Activated CD8-positive, alpha-beta memory T cell treated with anti-CD3 and anti-CD28 coated beads for 1 hour (primary cell): ENCODE results near the gene PLIN1.

Source experiments
- DNase-seq, 2 donors: peaks; one replicate each; pipeline ENCODE4 v3.0.0-alpha.2; 2020; ENCODE audit warnings: low read depth in 1 of 2; ENCODE audit errors: extremely low read depth in 1 of 2

PLIN1 gene

DNA sequence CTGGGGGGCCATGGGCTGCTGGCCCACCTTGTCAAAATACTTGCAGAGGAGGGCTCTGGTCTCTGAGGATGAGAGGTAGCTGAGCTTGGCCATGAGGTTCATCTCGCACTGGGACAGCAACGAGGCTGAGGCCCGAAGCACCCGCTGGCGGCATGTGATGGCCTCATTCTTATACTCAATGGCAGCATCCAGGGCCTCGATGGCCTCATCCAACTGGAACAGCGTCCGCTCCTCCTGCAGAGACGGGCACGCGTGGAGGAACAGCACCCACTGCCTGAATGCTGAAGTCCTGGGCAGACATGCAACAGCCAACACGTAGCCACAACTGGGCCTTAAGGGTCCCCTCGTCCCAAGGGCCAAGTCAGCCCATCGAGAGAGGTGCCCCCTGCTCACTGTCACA, 48.9 kb downstream of the PLIN1 start:
- no peak for DNase-seq

DNA sequence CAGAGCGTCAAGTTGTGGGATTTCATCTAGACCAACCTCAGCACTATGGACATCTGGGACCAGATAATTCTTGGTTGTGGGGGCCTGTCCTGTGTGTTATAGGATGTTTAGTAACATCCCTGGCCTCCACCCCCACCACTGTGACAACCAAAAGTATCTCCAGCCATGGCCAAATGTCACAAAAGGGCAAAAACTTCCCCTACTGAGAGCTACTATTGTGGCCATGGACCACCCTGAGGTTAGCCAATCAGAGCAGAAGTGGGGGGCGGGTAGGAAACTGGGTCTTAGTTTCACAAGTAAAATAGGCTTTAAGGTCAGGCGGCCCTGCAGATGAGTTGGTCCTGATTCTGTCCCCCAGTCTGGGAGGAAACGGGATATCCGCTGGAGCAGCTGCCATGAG, 49.3 kb downstream of the PLIN1 start:
- DNase-seq: no peak

DNA sequence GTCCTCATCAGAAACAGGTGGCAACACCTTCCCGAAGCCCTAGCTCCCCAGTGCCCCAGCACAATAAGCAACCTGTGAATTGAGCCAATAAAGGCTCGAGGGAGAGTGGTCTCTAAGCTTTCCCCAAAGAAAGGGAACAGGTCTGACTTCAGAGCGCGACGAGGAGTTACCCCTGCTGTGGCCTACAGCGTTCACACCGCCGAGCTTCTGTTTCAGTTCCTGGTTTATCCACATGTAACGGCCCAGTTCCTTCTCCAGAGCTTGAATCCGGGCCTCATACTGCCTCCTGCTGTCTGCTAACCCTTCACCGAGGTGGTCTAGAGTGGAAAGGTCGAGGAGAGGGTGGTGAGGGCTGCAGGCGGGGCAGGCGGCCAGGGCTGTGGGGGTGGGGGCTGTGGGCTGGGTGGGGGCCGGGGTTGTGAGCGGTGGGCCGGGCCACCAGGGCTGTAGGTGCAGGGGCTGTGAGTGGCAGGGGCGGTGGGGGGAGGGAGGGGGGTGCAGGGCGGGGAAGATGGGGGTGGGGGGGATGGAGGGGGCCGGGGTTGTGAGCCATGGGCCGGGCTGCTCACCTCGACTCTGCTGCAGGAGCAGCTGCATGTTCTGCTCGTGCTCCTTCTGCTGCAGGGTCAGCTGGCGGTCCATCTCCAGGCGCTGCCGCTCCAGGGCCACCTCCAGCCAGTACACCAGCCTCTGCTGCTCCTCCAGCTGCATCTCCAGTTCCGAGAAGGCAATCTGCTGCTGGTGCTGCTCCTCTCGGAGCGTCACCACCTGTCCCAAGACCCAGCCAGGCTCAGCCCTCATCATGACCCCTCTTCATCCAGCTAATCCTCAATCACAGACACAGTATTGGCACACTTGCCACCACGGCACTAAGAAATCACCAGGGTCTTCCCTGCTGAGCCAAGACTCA, 50.1 kb downstream of the PLIN1 start:
- DNase-seq: no peak

DNA sequence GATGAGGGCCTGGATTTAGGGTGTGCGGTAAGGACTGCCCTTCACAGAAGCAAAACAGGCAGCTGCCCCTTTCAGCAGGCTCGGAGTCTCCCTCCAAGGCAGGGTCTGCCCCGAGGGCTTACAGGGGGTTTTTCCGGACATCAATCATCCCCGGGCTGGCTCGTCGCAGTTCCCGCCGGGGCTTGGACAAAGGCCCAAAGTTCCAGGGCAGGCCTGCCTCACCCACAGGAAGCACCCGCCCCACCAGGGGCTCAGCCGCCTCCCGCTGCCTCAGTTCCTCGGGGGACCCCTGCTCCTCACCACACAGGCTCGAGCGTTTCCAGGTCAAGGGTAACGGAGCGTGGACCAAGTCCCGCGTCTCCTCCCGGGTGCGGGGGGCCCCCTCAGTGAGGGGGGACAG, 50.9 kb downstream of the PLIN1 start:
- DNase-seq: no peak

DNA sequence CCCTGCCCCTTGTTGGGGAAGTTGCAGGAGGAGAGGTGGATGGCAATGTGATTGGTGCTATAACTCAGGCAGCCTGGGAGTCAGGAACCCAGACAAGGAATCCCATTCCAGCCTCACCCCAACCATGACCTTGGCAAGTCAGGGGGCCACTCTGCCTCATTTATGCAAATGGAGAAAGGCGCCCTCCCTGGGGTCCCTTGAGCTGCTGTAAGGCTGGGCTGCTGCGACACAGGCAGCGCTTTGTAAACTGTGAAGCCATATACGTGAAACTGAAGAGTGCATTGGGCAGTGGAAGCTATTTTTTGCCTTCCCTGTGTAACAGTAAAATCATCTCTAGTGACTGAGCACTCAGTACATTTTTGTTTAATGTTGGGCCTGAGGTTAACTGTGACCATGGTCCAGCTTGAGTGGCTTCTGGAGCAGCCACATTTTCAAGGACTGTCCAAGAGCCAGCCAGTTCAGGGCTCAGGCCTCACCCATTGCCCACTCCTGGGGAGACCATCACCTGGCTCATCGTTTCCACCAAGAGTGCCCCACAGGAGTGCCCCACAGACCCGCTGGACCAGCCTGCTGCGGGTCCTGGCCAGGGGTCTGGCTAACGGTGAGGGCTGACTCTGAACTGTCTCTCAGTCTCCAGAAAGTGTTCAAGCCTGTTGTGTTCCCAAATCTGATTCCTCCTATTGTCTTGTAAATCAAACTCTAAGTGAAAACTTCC, 51.8 kb downstream of the PLIN1 start:
- no peak for DNase-seq

DNA sequence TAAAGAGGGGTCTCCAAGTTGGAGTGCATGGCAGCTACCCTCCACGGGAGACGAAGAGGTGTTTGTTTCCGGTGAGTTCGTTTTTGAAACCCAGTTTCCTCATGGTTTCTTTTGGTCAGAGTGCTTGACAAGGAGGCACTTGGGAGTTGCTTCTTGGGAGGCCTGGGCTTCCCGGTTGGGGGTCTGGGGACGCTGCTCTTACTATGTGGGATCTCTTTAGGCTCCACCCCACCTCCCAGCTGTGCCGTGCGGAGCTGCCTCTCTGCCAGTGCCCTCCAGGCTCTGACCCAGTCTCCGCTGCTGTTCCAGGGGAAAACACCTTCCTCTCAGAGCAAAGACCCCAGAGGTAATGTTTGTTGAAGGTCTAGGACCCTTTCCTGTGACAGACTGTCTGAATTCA, 53.5 kb downstream of the PLIN1 start:
- no peak for DNase-seq

DNA sequence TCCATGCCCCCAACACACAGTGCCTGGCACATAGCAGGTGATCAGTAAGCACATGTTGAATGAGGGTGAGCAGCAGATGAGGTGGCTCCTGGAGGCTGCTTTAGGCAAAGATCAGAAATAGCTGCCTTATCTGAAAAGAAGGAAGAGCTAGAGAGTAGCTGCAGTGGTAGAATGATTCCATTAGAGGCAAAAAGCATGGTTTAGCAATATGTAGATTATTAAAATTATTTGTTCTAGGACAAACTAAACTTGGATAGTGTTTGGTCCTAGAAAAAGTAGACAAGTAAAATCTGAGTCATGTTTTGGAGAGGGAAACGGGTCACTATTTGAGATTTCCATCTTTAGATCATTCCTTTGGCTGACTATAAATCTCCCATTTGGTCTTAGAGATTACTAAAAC, 56.0 kb downstream of the PLIN1 start:
- DNase-seq: no peak

DNA sequence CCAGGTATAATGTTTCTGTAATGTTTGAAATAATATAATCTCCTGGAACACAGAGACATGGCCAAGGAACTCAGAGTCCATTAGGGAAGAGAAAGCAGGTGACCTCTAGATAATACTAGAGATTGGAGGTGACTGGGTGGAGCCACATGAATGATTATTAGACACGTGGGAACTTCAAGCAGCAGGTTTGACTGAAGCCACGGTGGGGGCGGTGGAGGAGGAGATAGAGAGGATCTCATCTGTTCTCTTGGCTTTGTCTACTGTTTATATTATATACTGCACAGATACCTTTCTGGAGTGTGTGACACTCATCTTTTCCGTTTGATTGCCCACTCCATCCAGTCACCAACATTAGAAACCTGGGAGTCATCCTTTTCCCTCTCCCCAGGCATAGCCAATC, 57.6 kb downstream of the PLIN1 start:
- DNase-seq: no peak

DNA sequence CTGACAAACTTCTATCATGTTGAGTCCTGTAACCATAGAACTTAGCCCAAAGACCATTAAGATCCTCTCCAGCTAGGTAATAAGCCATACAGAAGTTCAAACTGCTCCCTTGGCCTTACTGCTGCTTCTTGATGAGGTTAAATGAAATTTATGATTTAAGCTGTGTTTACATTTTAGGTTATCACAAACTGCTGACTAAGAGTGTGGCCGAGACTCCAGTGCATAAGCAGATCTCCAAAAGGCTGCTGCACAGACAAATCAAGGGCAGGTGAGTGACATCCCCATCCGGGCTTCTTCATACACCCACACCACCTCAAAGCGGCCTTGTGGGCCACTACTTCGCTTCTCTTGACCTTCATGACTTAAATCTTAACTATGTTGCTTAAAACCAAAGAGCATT, 62.9 kb downstream of the PLIN1 start:
- DNase-seq: no peak

DNA sequence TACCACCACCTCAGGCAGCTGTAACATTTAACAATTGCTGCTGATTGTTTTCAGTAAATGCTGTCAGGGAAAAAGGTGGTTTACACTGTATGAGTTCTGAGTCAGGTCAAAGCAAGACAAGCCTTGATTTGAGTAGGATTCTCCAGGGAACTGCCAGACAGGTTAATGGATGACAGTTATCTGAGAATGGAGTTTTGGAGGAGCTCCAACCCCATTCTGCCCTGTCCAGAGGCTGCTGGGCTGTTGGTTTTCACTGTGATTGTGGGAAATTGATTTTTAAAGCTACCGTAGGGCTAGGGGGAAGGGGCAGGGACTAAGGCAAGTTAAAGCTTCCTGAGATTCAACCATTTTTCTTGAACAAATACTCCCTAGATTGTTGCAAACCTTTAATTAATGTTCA, 64.0 kb downstream of the PLIN1 start:
- DNase-seq: no peak
